GM19455 (cell line): ENCODE results near the gene RAB38.

Experiments used
- ATAC-seq: cut with Tn5 transposase; IDR thresholded peaks from one replicate; pipeline ENCODE4 v1.9.1; 2021; ENCODE audit not compliant: unreplicated experiment

The RAB38 gene

DNA sequence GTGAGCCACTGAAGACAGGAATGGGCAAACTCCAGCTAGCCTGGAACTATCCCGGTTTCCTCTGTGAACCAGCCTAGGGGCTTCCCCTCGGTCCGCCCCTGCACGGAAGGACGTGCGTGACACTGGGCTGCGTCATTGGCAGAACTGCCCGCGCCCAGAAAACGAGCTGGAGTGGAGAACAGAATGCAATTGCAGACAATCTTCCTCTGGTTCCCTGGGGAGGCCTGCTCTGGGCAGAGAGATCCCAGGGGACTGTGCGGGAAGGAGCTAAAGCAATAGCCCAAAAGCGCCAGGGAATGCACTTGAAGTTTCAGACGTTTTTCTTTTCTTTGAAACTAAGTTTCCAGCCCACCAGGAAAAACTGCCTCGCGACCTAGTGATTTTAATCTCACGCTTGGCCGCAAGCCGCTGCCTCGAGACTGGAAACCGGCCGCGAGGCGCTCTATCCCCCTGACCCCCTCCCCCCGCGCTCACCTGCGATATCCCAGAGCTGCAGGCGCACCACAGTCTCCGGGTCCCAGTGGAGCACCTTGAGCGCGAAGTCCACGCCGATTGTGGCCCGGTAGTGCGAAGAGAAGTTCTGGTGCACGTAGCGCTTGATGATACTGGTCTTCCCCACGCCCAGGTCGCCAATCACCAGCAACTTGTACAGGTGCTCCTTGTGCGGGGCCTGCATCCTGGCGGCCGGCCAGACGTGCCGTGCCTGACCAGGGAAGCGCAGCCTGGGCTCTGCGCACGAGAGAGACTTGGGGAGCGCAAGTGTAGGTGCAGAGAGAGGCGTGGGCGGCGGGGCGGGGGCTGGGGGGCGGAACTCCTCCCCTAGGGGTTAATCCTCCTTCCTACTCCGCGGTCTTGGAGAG, at the start of gene RAB38:
Gene RAB38, minus strand, starts transcription at position 735 of the 860 bp plus-strand sequence. Its CDS starts 59 bp downstream, at position 676.
- peak; percentile 42 for ATAC-seq

DNA sequence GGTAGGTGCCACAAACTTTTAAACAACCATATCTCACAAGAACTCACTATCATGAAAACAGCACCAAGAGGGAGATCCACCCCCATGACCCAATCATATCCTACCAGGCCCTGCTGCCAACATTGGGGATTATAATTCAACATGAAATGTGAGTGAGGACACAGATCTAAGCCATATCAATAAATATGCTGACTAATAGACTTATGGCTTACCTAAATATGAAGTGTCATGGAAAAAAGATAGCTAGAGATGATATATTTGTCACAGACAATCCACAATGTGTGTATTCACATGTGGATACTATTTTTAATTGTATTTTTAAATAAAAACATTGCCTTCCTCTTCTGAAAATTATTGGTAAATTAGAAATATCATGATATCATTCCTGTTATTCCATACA, 38.2 kb upstream of the RAB38 start:
- ATAC-seq = no peak

DNA sequence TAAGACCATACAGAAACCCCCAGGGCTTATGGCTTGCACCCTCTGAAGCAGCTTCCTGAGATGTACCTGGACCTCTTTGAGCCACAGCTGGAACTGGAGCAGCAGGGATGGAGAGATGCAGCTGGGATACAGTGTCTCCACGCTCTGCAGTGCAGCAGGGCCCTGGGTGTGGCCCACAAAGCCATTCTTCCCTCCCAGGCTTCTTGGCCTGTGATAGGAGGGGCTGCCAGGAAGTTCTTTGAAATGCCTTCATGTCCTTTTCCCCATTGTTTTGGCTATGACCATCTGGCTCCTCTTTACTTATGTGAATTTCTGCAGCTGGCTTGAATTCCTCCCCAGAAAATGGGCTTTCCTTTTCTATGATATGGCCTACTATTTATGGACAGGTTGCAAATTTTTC, 37.1 kb upstream of the RAB38 start:
- no peak for ATAC-seq

DNA sequence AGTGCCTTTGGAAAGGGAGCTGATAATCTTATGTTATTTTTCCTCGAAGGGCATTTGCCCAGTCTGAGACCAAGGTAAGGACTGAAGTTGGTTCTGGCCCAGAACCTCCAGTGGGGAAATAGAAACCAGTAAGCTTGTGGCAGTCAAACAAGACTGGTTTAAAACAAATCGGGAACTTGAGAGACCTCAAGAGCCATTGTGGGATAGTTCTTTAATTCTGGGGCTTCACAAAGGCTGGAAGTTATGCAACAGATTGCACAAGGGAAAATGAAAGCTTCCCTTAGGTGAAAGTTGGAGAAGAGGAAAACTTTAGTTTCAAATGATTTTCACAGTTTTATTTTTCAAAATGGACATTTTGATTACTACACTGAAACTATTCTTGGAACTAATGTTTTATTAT, 33.5 kb upstream of the RAB38 start:
- no peak for ATAC-seq

DNA sequence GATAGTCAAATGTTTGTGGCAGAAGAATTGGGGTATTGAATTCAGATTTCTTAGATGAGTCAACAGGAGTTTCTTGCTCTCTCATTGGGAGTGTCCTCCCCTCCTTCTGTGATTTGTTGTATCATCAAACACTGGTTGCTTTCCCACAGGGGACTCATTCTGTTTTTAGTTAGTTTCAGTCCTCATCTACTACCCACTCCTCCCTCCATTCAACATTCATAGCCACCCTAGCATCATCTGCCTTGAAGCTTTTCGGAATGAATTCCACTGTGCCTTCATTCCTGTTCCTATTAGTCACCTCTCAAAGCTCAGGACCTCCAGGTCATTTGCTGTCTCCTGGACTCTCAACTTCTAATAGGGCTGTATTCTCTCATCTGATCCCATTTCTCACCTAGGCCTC, 31.5 kb upstream of the RAB38 start:
- ATAC-seq = no peak

DNA sequence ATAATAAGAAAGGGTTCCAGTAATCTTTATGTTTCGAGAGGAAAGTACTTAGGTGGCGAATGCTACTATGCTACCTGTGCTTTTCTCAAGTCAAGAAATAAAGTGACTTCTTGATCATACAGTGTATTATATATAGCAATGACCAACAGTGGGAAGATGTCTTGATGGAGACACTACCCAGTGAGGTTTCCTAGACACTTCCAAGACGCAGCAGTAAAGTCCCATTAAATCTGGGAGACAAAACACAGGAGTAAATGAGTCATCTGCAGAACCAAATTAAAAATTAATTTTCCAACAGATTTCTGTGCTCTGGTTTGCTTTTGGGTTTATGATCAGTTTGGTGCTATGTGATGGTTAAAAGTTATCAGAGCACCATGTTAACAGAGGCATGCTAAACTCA, 29.1 kb upstream of the RAB38 start:
- ATAC-seq = no peak

DNA sequence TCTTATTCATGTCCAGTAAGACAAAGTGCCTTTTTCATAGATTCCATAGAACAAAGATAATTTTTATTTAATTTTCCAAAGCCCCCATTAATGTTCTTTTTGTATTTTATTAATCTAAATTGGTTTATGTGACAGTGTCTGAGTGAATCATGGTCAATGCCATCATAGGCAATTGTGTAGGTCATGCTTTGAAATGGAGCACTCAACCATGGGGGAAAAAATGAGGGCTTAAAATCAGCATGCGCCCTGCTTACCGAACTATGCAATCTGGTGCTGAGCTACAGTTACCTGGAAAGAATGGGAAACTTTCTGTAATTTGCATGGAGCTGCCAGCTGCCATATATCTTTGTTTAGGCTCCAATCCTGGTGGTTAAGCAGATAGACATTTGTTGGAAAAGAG, 28.4 kb upstream of the RAB38 start:
- no peak for ATAC-seq

DNA sequence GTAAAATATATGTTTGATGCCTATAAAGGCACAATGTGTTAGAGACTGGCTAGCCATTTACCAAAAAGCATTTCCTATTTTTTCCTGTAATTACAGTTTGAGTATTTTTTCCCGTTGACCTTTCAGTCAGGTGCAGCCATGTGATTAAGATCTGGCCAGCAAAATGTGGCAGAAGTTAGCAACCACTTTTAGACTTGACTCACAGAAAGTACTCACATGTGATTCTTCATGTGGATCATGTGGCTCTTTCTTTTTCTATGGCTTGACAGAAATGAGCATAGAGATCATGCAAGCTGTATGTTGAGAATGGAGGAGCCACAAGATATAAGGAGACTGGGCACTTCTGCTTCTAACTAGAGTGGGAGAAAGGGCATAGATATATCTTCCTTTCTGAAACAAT, 27.3 kb upstream of the RAB38 start:
- no peak for ATAC-seq

DNA sequence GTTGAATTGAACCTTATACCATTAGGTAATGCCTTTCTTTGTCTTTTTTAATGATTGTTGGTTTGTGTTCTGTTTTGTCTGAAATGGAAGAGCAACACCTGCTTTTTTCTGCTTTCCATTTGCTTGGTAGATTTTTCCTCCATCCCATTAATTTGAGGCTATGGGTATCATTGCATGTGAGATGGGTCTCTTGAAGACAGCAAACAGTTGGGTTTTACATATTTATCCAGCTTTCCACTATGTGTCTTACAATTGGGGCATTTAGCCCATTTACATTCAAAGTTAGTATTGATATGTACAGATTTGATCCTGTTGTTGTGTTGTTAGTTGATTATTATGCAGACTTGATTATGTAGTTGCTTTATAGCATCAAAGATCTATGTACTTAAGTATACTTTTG, 21.1 kb upstream of the RAB38 start:
- no peak for ATAC-seq

DNA sequence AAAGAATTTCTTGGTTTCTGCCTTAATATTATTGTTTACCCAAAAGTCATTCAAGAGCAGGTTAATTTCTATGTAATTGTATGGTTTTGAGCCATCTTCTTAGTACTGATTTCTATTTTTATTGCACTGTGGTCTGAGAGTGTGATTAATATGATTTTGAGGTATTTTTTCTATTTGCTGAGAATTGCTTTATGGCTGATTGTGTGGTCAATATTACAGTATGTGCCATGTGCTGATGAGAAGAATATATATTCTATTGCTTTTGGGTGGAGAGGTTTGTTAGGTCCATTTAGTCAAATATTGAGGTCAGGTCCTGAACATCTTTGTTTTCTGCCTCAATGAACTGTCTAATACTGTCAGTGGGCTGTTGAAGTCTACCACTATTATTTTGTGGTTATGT, 20.7 kb upstream of the RAB38 start:
- no peak for ATAC-seq

DNA sequence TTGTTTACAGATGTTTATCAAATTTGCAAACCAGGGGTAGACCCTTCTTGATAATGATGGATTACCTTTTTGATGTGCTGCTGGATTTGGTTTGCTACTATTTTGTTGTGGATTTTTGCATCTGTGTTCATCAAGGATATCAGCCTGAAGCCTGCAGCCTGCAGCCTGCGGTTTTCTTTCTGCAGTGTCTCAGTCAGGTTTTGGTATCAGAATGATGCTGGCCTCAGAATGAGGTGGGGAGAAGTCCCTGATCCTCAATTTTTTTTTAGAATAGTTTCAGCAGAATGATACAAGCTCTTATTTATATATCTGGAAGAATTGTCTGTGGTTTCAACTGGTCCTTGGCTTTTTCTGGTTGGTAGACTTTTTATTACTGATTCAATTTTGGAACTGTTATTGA, 19.7 kb upstream of the RAB38 start:
- ATAC-seq = no peak

DNA sequence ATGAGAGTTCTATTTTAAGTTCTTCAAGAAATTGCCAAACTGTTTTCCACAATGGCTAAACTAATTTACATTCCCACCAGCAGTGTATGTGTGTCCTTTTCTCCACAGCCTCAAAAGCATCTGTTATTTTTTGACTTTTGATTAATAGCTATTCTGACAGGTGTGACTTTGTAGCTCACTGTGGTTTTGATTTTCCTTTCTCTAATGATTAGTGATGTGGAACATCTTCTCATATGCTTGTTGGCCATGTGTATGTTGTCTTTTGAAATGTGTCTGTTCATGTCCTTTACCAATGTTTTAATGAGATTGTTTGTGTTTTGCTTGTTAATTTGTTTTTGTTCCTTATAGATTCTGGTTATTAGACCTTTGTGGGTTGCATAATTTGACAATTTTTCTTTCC, 18.0 kb upstream of the RAB38 start:
- no peak for ATAC-seq

DNA sequence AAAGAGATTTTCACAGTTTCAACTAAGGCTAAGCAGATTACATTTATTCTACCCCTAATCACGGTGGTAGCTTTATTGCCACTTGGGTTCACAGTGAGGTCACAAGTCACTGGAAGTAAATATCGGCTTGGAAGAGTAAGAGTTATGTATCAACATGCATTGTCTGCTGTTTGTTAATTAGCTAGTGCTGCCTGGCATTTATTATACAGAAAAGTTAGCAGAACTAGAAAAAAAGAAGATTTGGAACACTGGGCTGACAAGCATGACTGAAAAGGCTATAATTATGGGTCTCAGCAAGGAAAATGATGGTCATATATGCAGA, 13.7 kb upstream of the RAB38 start:
- ATAC-seq = no peak

DNA sequence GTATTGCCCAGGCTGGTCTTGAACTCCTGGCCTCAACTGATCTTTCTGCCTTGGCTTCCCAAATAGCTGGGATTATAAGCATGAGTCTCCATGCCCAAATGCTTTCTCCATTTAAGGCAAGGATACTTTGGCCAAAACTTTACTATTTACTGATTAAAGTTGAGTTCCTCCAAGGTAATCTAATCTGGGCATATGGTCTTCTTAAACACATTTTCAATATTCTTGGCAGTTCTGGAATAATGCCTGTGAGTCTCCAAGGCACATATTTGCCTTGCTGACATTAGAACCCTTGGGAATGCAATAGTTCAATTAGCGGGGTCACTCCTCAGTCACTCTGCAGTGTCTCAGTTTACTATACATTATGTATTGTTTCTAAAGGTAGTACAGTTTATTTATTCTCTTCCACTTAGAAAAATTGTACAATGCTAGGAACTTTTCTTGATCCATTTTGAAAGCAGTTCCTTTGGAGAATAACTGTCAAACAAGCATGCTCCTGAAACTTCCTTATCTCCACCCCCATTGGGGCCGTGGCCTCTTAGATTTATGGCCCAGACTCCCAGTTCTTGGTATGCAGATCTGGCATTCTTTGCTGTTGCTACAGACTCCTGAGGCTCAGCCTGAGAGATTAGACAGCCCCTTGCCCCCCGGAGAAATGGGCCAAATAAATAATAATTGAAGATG, 13.1 kb upstream of the RAB38 start:
- no peak for ATAC-seq

DNA sequence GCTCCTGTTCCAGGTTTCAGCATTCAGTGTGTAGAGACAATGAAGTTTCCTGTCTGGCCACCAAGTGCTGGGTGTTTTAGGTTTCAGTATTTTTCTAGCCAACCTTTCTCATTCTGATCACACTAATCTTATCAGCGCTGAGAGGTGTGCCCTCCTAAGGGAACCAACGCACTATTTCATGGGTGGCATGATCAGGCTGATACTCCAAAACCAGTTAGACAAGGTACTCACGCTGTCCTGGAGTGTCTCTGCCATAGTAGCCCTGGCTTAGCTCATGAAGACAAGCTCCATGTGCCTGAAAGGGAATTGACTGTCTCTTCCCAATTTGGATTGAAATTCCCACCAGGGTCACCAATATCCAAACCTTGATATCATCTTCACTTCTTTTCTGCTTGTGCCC, 8.0 kb upstream of the RAB38 start:
- ATAC-seq = no peak

DNA sequence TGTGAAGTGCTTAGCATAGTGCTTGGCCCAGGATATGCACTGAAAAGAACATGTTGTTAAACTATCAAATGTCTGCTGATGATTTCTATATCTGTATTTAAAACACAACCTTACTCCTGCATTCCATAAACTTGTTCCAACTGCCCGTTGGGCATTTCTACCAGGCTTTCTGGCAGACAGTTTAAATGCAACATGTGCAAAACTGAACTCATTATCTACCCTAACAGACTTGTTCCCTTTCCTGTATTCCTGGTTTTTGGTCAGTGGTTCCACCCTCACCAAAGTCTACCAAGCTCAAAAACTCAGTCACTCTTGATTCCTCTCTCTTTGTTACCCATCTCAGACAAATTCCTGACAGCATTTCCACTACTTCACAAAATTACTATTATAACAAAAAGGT, 6.5 kb upstream of the RAB38 start:
- no peak for ATAC-seq

DNA sequence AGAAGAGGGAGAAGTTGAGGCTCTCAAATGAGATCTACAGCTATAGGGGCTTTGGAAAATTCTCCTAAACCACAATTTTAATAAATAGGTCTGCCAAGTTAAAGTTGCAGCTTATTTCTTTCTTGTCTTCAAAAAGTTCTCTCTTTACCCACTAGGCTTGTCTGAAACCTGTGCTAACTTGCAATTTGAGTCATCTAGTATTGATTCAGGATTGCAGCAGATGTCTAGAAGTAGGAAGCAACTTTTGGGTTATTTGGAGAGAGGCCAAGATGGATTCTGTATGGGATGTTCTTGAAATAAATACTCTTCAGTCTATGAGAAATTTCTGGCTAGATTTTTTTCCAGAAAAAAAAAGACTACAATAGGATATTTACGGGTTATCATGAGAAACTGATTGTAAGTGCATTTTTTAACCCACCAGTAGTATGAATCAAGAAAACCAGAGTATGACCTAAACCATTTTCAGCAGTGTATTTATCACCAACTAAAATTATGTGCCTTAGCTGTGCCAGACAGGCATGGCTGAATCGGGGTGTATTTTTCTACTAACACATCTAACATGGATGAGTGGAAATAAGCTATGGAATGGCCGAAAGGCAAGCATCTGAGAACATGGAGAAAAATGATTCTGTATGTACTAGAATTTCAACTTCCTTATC, 4.9 kb upstream of the RAB38 start:
- no peak for ATAC-seq

DNA sequence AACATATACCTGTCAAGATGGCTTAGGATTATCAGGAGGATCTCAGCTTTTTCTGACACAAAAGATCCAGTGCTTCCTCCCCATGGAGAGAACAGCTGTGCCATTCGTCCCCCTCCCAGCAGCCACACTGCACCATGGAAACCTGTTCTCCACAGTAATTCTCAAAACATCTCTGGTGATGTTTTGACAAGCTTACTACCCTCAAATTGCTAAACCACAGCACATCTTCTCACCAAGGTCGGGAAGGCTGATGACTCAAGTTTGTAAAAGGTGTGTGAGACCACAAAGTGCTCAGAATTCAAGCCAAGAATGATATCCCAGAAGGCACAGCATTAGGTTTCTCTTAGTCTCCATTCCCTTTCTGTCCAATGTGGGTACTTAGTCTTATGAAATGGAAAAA, 3.9 kb upstream of the RAB38 start:
- ATAC-seq = peak; percentile 61

DNA sequence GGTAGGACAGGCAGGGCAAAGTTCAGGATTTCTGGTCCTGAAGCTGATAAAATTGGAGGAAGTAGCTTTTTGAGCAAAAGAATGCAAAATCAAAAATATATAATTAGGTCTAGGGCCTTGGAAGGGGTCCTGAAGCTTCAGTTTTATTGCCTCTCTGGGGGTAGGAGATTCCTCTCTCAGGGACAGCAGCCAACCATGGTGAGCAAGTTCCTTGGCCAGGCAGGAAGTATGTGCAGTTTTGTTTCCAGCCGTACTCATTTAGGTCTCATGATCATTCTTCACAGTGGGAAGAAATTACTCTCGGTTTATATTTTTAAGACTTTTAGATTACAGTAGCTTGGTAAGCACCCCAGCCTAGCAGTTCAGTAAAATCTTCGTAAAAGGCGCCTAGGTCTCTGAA, 2.9 kb upstream of the RAB38 start:
- no peak for ATAC-seq

DNA sequence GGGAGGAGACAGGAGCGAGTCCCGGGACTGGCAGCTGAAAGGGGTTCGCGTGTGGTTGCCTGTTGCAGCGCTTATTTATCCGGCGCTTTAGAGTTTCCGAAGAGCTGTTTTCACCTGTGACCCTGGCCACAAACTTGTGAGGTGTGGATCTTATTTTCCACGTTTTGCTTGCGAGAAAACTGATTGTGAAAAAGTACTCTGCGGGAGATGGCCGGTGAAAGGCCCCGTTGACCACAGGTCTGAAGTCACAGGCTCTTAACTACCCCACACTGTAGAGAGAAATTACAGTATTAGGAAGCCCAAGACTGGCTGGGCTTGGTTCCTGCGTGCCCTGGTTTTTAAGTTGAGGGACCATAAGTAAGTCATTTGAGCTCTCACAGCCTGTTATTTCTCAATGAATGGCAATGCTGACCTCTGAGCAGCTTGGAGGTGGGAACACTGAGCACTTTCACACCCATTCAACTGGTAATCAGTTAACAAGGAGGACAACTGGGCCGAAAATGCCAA, 379 bp upstream of the RAB38 start:
- no peak for ATAC-seq

DNA sequence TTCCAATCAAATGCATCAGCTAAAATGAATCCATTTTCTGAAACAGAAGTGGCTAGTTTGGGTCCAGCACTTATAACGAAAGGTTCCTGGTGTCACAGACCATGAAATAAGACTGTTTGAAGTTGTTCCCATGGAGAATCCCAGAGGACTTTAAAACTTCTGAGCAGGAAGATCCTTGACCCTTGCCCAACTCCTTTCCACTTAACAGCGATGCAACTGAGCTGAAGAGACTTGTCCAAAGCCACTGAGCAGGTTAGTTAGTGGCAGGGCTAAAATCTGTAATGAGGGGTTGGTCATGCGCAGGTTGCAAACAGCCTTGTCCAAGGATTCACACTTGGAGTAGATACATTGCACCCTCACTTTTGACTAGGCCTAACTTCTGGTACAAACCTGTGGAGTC, 1.3 kb downstream of the RAB38 start:
- ATAC-seq = no peak

DNA sequence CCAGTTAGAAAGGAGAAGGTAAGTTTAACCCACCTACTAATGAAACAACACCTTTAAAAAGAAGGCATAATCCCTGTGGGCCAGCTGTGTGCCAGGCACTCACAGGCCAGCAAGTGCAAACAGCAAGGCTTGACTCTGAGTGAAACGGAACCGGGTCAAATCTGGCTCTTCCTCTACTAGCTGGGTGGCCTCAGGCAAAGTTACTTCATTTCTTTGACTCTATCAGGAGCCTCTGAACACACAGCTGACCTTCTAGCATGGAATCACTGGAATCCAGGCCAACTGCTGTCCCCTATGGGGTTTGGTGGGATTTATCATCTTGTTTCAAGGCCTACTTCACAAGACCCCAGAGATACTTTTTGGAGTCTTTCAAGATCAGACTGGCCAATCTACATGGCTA, 3.3 kb downstream of the RAB38 start:
- no peak for ATAC-seq
